ENCODE measurements around the gene DOK6. TPM values are rescaled to one million over a fixed set of nuclear protein-coding genes. Genes with fewer than 3 reads are reported as not detected.

The DOK6 gene
- total and polyA plus RNA-seq, 2 of the 13 experiments (the other 11 are each of a cell fraction or from before 2014, with no cell fraction given), result 17.0 to 17.2 TPM

- TF ChIP-seq, protein P1, sequence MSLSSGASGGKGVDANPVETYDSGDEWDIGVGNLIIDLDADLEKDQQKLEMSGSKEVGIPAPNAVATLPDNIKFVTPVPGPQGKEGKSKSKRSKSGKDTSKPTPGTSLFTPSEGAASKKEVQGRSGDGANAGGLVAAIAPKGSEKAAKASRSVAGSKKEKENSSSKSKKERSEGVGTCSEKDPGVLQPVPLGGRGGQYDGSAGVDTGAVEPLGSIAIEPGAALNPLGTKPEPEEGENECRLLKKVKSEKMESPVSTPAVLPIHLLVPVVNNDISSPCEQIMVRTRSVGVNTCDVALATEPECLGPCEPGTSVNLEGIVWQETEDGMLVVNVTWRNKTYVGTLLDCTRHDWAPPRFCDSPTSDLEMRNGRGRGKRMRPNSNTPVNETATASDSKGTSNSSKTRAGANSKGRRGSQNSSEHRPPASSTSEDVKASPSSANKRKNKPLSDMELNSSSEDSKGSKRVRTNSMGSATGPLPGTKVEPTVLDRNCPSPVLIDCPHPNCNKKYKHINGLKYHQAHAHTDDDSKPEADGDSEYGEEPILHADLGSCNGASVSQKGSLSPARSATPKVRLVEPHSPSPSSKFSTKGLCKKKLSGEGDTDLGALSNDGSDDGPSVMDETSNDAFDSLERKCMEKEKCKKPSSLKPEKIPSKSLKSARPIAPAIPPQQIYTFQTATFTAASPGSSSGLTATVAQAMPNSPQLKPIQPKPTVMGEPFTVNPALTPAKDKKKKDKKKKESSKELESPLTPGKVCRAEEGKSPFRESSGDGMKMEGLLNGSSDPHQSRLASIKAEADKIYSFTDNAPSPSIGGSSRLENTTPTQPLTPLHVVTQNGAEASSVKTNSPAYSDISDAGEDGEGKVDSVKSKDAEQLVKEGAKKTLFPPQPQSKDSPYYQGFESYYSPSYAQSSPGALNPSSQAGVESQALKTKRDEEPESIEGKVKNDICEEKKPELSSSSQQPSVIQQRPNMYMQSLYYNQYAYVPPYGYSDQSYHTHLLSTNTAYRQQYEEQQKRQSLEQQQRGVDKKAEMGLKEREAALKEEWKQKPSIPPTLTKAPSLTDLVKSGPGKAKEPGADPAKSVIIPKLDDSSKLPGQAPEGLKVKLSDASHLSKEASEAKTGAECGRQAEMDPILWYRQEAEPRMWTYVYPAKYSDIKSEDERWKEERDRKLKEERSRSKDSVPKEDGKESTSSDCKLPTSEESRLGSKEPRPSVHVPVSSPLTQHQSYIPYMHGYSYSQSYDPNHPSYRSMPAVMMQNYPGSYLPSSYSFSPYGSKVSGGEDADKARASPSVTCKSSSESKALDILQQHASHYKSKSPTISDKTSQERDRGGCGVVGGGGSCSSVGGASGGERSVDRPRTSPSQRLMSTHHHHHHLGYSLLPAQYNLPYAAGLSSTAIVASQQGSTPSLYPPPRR (CRISPR knock-in tag; IDR thresholded peaks at IDR 0.05; ENCODE audit: borderline replicate concordance), result no peak
- TF ChIP-seq, protein P2, sequence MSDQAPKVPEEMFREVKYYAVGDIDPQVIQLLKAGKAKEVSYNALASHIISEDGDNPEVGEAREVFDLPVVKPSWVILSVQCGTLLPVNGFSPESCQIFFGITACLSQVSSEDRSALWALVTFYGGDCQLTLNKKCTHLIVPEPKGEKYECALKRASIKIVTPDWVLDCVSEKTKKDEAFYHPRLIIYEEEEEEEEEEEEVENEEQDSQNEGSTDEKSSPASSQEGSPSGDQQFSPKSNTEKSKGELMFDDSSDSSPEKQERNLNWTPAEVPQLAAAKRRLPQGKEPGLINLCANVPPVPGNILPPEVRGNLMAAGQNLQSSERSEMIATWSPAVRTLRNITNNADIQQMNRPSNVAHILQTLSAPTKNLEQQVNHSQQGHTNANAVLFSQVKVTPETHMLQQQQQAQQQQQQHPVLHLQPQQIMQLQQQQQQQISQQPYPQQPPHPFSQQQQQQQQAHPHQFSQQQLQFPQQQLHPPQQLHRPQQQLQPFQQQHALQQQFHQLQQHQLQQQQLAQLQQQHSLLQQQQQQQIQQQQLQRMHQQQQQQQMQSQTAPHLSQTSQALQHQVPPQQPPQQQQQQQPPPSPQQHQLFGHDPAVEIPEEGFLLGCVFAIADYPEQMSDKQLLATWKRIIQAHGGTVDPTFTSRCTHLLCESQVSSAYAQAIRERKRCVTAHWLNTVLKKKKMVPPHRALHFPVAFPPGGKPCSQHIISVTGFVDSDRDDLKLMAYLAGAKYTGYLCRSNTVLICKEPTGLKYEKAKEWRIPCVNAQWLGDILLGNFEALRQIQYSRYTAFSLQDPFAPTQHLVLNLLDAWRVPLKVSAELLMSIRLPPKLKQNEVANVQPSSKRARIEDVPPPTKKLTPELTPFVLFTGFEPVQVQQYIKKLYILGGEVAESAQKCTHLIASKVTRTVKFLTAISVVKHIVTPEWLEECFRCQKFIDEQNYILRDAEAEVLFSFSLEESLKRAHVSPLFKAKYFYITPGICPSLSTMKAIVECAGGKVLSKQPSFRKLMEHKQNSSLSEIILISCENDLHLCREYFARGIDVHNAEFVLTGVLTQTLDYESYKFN (CRISPR knock-in tag; conservative IDR thresholded peaks at IDR 0.05), result no peak
- TF ChIP-seq, protein P3, sequence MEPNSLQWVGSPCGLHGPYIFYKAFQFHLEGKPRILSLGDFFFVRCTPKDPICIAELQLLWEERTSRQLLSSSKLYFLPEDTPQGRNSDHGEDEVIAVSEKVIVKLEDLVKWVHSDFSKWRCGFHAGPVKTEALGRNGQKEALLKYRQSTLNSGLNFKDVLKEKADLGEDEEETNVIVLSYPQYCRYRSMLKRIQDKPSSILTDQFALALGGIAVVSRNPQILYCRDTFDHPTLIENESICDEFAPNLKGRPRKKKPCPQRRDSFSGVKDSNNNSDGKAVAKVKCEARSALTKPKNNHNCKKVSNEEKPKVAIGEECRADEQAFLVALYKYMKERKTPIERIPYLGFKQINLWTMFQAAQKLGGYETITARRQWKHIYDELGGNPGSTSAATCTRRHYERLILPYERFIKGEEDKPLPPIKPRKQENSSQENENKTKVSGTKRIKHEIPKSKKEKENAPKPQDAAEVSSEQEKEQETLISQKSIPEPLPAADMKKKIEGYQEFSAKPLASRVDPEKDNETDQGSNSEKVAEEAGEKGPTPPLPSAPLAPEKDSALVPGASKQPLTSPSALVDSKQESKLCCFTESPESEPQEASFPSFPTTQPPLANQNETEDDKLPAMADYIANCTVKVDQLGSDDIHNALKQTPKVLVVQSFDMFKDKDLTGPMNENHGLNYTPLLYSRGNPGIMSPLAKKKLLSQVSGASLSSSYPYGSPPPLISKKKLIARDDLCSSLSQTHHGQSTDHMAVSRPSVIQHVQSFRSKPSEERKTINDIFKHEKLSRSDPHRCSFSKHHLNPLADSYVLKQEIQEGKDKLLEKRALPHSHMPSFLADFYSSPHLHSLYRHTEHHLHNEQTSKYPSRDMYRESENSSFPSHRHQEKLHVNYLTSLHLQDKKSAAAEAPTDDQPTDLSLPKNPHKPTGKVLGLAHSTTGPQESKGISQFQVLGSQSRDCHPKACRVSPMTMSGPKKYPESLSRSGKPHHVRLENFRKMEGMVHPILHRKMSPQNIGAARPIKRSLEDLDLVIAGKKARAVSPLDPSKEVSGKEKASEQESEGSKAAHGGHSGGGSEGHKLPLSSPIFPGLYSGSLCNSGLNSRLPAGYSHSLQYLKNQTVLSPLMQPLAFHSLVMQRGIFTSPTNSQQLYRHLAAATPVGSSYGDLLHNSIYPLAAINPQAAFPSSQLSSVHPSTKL (CRISPR knock-in tag; IDR thresholded peaks at IDR 0.05), result peak; percentile 62
- no peak for TF ChIP-seq ZNF772 (CRISPR knock-in tag; IDR thresholded peaks at IDR 0.05)
- no peak for TF ChIP-seq BORCS8-MEF2B (CRISPR knock-in tag; IDR thresholded peaks at IDR 0.05)
- TF ChIP-seq, protein P4, sequence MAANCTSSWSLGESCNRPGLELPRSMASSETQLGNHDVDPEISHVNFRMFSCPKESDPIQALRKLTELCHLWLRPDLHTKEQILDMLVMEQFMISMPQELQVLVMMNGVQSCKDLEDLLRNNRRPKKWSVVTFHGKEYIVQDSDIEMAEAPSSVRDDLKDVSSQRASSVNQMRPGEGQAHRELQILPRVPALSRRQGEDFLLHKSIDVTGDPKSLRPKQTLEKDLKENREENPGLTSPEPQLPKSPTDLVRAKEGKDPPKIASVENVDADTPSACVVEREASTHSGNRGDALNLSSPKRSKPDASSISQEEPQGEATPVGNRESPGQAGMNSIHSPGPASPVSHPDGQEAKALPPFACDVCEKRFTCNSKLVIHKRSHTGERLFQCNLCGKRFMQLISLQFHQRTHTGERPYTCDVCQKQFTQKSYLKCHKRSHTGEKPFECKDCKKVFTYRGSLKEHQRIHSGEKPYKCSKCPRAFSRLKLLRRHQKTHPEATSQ (CRISPR knock-in tag; IDR thresholded peaks at IDR 0.05; ENCODE audit: borderline replicate concordance), result 0 out of 2 replicates have a peak, but pooled peaks have one; percentile 40
- TF ChIP-seq POGZ (CRISPR knock-in tag; IDR thresholded peaks at IDR 0.05), result peak; percentile 37; the same call in 1 of the 2 replicates
- TF ChIP-seq ZNF713 (CRISPR knock-in tag; IDR thresholded peaks at IDR 0.05), result no peak
- no peak for TF ChIP-seq NFYB (CRISPR knock-in tag; IDR thresholded peaks at IDR 0.05)
- TF ChIP-seq SKI (IDR thresholded peaks at IDR 0.05; ENCODE audit: partially characterized antibody), result no peak
- TF ChIP-seq ZFP36L2 (CRISPR knock-in tag; IDR thresholded peaks at IDR 0.05), result no peak
- TF ChIP-seq, protein P5, sequence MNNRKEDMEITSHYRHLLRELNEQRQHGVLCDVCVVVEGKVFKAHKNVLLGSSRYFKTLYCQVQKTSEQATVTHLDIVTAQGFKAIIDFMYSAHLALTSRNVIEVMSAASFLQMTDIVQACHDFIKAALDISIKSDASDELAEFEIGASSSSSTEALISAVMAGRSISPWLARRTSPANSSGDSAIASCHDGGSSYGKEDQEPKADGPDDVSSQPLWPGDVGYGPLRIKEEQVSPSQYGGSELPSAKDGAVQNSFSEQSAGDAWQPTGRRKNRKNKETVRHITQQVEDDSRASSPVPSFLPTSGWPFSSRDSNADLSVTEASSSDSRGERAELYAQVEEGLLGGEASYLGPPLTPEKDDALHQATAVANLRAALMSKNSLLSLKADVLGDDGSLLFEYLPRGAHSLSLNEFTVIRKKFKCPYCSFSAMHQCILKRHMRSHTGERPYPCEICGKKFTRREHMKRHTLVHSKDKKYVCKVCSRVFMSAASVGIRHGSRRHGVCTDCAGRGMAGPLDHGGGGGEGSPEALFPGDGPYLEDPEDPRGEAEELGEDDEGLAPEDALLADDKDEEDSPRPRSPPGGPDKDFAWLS (CRISPR knock-in tag; IDR thresholded peaks at IDR 0.05; ENCODE audit: borderline replicate concordance), result no peak
- no peak for TF ChIP-seq ZBTB20 (CRISPR knock-in tag; IDR thresholded peaks at IDR 0.05; ENCODE audit: borderline replicate concordance, low read depth)
These were observed 369.6 kb downstream of the DOK6 start (continued) for GRCh38 chr18:69770238-69770637.
